Measurements from ENCODE around the gene KCNQ4. TPM values are rescaled to one million over a fixed set of nuclear protein-coding genes. Genes with fewer than 3 reads are reported as not detected.

KCNQ4 gene
- total and polyA plus RNA-seq, 7 donors, result 1.9 to 9.1 (median 4.6) TPM

GRCh38 chr1:40844887-40845878 lies 61.6 kb downstream of the KCNQ4 start:
- H3K4me3 ChIP-seq, result no peak overlapping the region
- DNase-seq, result no peak
- H3K9me3 ChIP-seq, result peaks cover 4% of the 10 kb centered on the region
- no peaks in the 10 kb centered on the region for H3K27me3 ChIP-seq (ENCODE audit: insufficient read depth in 3 of 3, low read length in 2 of 3)
- no peak for TF ChIP-seq CTCF (IDR thresholded peaks at IDR 0.05)
- WGBS, 3 donors, result 76 to 82% (median 77%) methylated on average over 9 of the region's 9 CpGs
- intact Hi-C loops (cut with DNase I), result loop anchor here (5.0 kb wide), 2 partner anchors 218 to 233 kb away; no protein-coding TSS in a partner anchor
- no peaks in the 10 kb centered on the region for H3K4me1 ChIP-seq
- ATAC-seq, result no peak
- no peaks in the 10 kb centered on the region for H3K36me3 ChIP-seq (ENCODE audit: insufficient read depth in 1 of 2, low read depth in 1 of 2)
- H3K27ac ChIP-seq, result no peak overlapping the region

- H3K36me3 ChIP-seq (ENCODE audit: insufficient read depth in 1 of 2, low read depth in 1 of 2), result no peaks in the 10 kb centered on the region
- no peaks in the 10 kb centered on the region for H3K4me1 ChIP-seq
- 97 to 100% (median 100%) methylated on average over 1 of the region's 1 CpG for WGBS, 3 donors
- H3K9me3 ChIP-seq, result peaks cover 4% of the 10 kb centered on the region
- H3K4me3 ChIP-seq, result no peak overlapping the region
- H3K27me3 ChIP-seq (ENCODE audit: insufficient read depth in 3 of 3, low read length in 2 of 3), result no peaks in the 10 kb centered on the region
- intact Hi-C loops (cut with DNase I), result loop anchor here (5.0 kb wide), 2 partner anchors 219 to 234 kb away; no protein-coding TSS in a partner anchor
- DNase-seq, result no peak
- no peak for ATAC-seq
- TF ChIP-seq CTCF (IDR thresholded peaks at IDR 0.05), result no peak
- H3K27ac ChIP-seq, result no peak overlapping the region
Measured at GRCh38 chr1:40845895-40846294, 62.3 kb downstream of the KCNQ4 start.

- Histone ChIP-seq H3K27ac (no peak overlapping the region), H3K27me3 (ENCODE audit: insufficient read depth in 3 of 3, low read length in 2 of 3) (no peaks in the 10 kb centered on the region), H3K4me3 (no peak overlapping the region), H3K9me3 (peaks cover 2% of the 10 kb centered on the region), H3K4me1 (no peaks in the 10 kb centered on the region), H3K36me3 (ENCODE audit: insufficient read depth in 1 of 2, low read depth in 1 of 2) (no peaks in the 10 kb centered on the region)
- DNase-seq (no peak), ATAC-seq (no peak)
- TF ChIP-seq CTCF (IDR thresholded peaks at IDR 0.05), result no peak
- intact Hi-C loops (cut with DNase I), result loop anchor here (5.0 kb wide), 2 partner anchors 220 to 235 kb away; no protein-coding TSS in a partner anchor
- WGBS, 3 donors, result 78 to 89% (median 87%) methylated on average over 6 of the region's 6 CpGs
Measured at GRCh38 chr1:40847023-40847745, 63.6 kb downstream of the KCNQ4 start.

GRCh38 chr1:40848530-40849189 lies 65.1 kb downstream of the KCNQ4 start:
- WGBS, 3 donors, result 44 to 63% (median 50%) methylated on average over 6 of the region's 6 CpGs
- Histone ChIP-seq H3K4me3 (no peak overlapping the region), H3K36me3 (ENCODE audit: insufficient read depth in 1 of 2, low read depth in 1 of 2) (no peaks in the 10 kb centered on the region), H3K27ac (no peak overlapping the region), H3K9me3 (no peaks in the 10 kb centered on the region), H3K4me1 (no peaks in the 10 kb centered on the region), H3K27me3 (ENCODE audit: insufficient read depth in 3 of 3, low read length in 2 of 3) (no peaks in the 10 kb centered on the region)
- TF ChIP-seq CTCF (IDR thresholded peaks at IDR 0.05), result peak; percentile 73
- DNase-seq, result peak in 1 of 2 donors; percentile 53
- intact Hi-C loops (cut with DNase I), result loop anchor here (1.0 to 5.0 kb wide), 4 partner anchors 104 to 236 kb away; no protein-coding TSS in a partner anchor
- ATAC-seq, result peak; percentile 57 to 90 (median 78)
